Measurements from ENCODE around the gene TLE1. TPM values are rescaled to one million over a fixed set of nuclear protein-coding genes. Genes with fewer than 3 reads are reported as not detected.

The TLE1 gene
- total RNA-seq, 1 experiment from 2014 or later, result 46.2 TPM

DNA sequence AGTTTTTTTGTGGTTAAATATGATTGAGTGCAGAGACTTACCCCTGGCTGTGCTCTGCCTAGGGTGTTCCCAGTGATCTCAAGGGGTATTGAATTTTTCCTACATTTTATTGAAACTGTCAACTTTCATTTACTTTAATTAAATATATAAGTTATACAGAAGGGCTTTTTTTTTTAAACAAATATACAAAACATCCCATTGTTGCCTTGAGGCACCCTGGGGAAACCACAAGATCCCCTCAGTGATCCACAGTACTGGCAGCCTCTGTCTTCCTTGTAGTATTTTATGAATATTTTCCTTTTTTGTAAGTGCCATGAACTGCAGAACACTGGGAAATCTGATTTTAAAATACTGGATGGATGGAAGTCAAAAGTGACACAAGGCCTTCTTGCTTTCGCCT lies 123.7 kb downstream of the TLE1 start:
- H3K4me1 Mint-ChIP-seq (ENCODE audit: low read depth, unreplicated experiment), result peaks cover 50% of the 10 kb centered on the region
- DNase-seq, result no peak
- TF ChIP-seq, protein P1, sequence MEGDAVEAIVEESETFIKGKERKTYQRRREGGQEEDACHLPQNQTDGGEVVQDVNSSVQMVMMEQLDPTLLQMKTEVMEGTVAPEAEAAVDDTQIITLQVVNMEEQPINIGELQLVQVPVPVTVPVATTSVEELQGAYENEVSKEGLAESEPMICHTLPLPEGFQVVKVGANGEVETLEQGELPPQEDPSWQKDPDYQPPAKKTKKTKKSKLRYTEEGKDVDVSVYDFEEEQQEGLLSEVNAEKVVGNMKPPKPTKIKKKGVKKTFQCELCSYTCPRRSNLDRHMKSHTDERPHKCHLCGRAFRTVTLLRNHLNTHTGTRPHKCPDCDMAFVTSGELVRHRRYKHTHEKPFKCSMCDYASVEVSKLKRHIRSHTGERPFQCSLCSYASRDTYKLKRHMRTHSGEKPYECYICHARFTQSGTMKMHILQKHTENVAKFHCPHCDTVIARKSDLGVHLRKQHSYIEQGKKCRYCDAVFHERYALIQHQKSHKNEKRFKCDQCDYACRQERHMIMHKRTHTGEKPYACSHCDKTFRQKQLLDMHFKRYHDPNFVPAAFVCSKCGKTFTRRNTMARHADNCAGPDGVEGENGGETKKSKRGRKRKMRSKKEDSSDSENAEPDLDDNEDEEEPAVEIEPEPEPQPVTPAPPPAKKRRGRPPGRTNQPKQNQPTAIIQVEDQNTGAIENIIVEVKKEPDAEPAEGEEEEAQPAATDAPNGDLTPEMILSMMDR (IDR thresholded peaks at IDR 0.05; ENCODE audit: unreplicated experiment), result no peak
- no peaks in the 10 kb centered on the region for H3K9me3 Mint-ChIP-seq (ENCODE audit: low read depth, unreplicated experiment)
- H3K27me3 Mint-ChIP-seq (ENCODE audit: unreplicated experiment), result no peaks in the 10 kb centered on the region
- no TSS peak for BruUV-seq (replicated peaks)
- CTCF ChIA-PET, result no interaction called here
- intact Hi-C loops (cut with micrococcal nuclease; ENCODE audit: unreplicated experiment), result no loop called here
- H3K27ac Mint-ChIP-seq (ENCODE audit: unreplicated experiment), result no peak overlapping the region
- H3K4me3 Mint-ChIP-seq (ENCODE audit: low read depth, unreplicated experiment), result no peak overlapping the region
- H3K36me3 Mint-ChIP-seq (ENCODE audit: insufficient read depth, unreplicated experiment), result peaks cover 8% of the 10 kb centered on the region

DNA sequence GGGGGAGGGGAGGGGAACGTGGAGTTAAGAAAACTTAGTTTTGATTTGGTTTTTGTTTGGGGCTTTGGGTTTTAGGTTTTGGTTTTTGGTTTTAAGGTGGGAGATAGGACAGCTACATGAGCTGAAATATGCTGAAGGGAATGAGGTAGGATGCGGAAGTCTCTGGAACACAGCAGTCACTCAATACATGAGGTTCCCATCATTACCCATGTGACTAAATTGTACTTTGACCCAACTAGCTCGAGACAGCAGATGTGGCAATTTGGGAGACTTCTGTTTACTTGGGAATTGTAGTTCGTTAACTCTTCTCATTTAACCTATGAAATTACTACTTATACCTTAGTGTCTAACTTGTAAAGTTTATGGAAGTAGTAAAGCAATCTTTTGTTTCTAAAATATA lies 124.2 kb downstream of the TLE1 start:
- BruUV-seq (replicated peaks), result no TSS peak
- CTCF ChIA-PET, result no interaction called here
- intact Hi-C loops (cut with micrococcal nuclease; ENCODE audit: unreplicated experiment), result no loop called here

DNA sequence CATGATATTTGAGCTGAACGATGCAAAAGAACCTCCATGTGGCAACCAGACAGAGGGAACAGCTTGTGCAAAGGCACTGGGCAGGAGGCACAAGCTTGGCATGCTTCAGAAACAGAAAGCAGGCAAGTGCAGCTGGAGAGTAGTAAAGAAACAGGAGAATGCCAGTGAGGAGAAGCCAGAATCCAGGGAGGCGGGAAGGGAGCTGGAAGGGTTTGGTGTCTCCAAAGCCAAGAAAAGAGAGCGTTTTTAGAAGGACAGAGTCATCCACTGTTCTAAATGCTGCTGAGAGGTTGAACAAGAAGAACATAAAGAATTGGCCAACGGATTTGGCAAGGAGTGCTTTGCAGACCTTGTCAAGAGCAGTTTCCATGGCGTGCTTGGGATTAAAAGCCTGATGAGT lies 124.7 kb downstream of the TLE1 start:
- no TSS peak for BruUV-seq (replicated peaks)
- H3K4me3 Mint-ChIP-seq (ENCODE audit: low read depth, unreplicated experiment), result no peak overlapping the region
- CTCF ChIA-PET, result no interaction called here

More for the DNA sequence above, 124.2 kb downstream of the TLE1 start:
- no peak overlapping the region for H3K27ac Mint-ChIP-seq (ENCODE audit: unreplicated experiment)
- H3K9me3 Mint-ChIP-seq (ENCODE audit: low read depth, unreplicated experiment), result no peaks in the 10 kb centered on the region
- H3K27me3 Mint-ChIP-seq (ENCODE audit: unreplicated experiment), result no peaks in the 10 kb centered on the region
- DNase-seq, result no peak
- H3K4me3 Mint-ChIP-seq (ENCODE audit: low read depth, unreplicated experiment), result no peak overlapping the region
- TF ChIP-seq, protein P1 (IDR thresholded peaks at IDR 0.05; ENCODE audit: unreplicated experiment), result no peak
- peaks cover 8% of the 10 kb centered on the region for H3K36me3 Mint-ChIP-seq (ENCODE audit: insufficient read depth, unreplicated experiment)
- H3K4me1 Mint-ChIP-seq (ENCODE audit: low read depth, unreplicated experiment), result peaks cover 54% of the 10 kb centered on the region

DNA sequence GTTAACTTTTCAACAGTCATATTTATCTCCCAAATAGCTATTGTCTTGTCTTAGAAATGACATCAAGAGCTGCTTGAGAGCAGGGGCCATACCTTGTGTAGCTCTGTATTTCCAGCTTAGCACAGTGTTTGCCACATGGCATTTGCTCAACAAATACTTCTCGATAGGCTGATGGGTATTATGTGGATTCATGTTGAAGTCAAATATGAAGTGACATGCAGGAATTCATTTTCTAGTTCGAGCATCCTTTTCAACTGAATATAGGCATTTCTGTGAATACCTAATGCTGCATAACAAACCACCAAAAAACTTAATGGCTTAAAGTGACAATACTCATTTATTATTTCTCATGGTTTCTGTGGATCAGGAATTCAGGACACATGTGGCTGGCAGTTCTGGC lies 125.6 kb downstream of the TLE1 start:
- H3K27ac Mint-ChIP-seq (ENCODE audit: unreplicated experiment), result no peak overlapping the region
- H3K27me3 Mint-ChIP-seq (ENCODE audit: unreplicated experiment), result no peaks in the 10 kb centered on the region
- TF ChIP-seq, protein P1 (IDR thresholded peaks at IDR 0.05; ENCODE audit: unreplicated experiment), result no peak
- H3K4me1 Mint-ChIP-seq (ENCODE audit: low read depth, unreplicated experiment), result peaks cover 68% of the 10 kb centered on the region
- no peaks in the 10 kb centered on the region for H3K9me3 Mint-ChIP-seq (ENCODE audit: low read depth, unreplicated experiment)
- H3K4me3 Mint-ChIP-seq (ENCODE audit: low read depth, unreplicated experiment), result no peak overlapping the region
- DNase-seq, result no peak
- intact Hi-C loops (cut with micrococcal nuclease; ENCODE audit: unreplicated experiment), result loop anchor here (1.0 kb wide), 1 partner anchor 120 kb away; no protein-coding TSS in a partner anchor
- CTCF ChIA-PET, result interaction anchor here (0.5 kb wide), 1 partner anchor 302 kb away, joined by 3 read pairs; no protein-coding TSS in a partner anchor
- BruUV-seq (replicated peaks), result no TSS peak
- peaks cover 13% of the 10 kb centered on the region for H3K36me3 Mint-ChIP-seq (ENCODE audit: insufficient read depth, unreplicated experiment)

More for the DNA sequence above, 124.7 kb downstream of the TLE1 start:
- Mint-ChIP-seq H3K9me3 (ENCODE audit: low read depth, unreplicated experiment) (no peaks in the 10 kb centered on the region), H3K36me3 (ENCODE audit: insufficient read depth, unreplicated experiment) (peaks cover 12% of the 10 kb centered on the region), H3K4me1 (ENCODE audit: low read depth, unreplicated experiment) (peaks cover 59% of the 10 kb centered on the region), H3K27ac (ENCODE audit: unreplicated experiment) (no peak overlapping the region), H3K27me3 (ENCODE audit: unreplicated experiment) (no peaks in the 10 kb centered on the region)
- intact Hi-C loops (cut with micrococcal nuclease; ENCODE audit: unreplicated experiment), result no loop called here
- no peak for DNase-seq
- TF ChIP-seq, protein P1 (IDR thresholded peaks at IDR 0.05; ENCODE audit: unreplicated experiment), result no peak

All from Calu3 (cell line).